Measurements from ENCODE around the gene FOXI1.

- no peak for TF ChIP-seq GATA2 (IDR thresholded peaks at IDR 0.05; ENCODE audit: low read depth, low read length)
- TF ChIP-seq GATA3 (IDR thresholded peaks at IDR 0.05; ENCODE audit: low read depth, low read length): no peak
Observed at GRCh38 chr5:170120576-170120975, 14.9 kb downstream of the FOXI1 start.
